ENCODE results near the gene PSMA4.

DNA sequence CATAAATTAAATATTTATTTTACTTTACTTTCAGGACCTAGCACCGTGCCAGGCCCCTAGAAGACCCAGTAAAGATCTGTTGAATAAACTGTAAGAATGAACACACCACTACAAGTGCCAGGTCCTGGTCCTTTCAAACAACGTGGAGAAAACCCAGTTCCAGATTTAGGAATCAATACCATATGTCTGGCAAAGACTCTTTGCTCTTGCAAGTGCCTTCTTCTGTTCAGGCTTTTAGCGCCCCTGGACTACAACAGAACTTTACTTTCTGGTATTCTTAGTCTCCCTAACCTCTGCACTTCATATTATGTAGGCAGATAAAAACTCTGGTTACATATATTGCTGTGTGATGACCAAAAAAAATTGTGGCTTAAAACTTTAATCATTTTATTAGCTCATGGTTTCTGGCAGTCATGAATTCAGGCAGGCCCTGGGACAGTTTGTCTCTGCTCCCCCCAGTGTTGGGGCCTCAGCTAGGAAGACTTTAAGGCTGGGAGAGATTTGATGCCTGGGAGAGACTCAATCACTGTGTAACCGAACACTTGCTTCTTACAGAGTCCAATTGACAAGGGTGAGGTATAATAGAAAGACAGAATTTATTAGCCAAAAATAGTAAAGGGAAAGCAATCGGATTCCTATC, 2.9 kb upstream of the PSMA4 start:
- no peak for TF ChIP-seq POLR2A (IDR thresholded peaks at IDR 0.05; ENCODE audit: borderline replicate concordance, extremely low read depth, insufficient read depth, insufficient read length)
- no peak for TF ChIP-seq TCF7L2 (IDR thresholded peaks at IDR 0.05; ENCODE audit: borderline replicate concordance, extremely low read depth, insufficient read depth, insufficient read length)
- TF ChIP-seq, protein P1, sequence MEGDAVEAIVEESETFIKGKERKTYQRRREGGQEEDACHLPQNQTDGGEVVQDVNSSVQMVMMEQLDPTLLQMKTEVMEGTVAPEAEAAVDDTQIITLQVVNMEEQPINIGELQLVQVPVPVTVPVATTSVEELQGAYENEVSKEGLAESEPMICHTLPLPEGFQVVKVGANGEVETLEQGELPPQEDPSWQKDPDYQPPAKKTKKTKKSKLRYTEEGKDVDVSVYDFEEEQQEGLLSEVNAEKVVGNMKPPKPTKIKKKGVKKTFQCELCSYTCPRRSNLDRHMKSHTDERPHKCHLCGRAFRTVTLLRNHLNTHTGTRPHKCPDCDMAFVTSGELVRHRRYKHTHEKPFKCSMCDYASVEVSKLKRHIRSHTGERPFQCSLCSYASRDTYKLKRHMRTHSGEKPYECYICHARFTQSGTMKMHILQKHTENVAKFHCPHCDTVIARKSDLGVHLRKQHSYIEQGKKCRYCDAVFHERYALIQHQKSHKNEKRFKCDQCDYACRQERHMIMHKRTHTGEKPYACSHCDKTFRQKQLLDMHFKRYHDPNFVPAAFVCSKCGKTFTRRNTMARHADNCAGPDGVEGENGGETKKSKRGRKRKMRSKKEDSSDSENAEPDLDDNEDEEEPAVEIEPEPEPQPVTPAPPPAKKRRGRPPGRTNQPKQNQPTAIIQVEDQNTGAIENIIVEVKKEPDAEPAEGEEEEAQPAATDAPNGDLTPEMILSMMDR (IDR thresholded peaks at IDR 0.05 in 2 of 3, conservative IDR thresholded peaks at IDR 0.05 in 1 of 3; ENCODE audit: borderline replicate concordance in 1 of 3, insufficient read depth in 1 of 3, low read depth in 2 of 3, low read length in 2 of 3), result no peak
- no peak for TF ChIP-seq POLR2AphosphoS5 (IDR thresholded peaks at IDR 0.05; ENCODE audit: low read depth, low read length)
- no peak for TF ChIP-seq SIN3A (IDR thresholded peaks at IDR 0.05; ENCODE audit: low read depth)
- TF ChIP-seq EZH2phosphoT487 (IDR thresholded peaks at IDR 0.05; ENCODE audit: borderline replicate concordance), result no peak
- TF ChIP-seq SP1 (IDR thresholded peaks at IDR 0.05; ENCODE audit: low read depth), result no peak
- TF ChIP-seq YY1 (IDR thresholded peaks at IDR 0.05; ENCODE audit: extremely low read depth, insufficient replicate concordance, low read depth, low read length), result no peak
- TF ChIP-seq JUND (IDR thresholded peaks at IDR 0.05), result no peak
- no peak for TF ChIP-seq RAD21 (IDR thresholded peaks at IDR 0.05; ENCODE audit: low read depth)
- no peak for TF ChIP-seq ZNF274 (IDR thresholded peaks at IDR 0.05; ENCODE audit: low read depth, low read length)
- TF ChIP-seq ELF1 (IDR thresholded peaks at IDR 0.05; ENCODE audit: borderline replicate concordance, low read depth), result no peak
- TF ChIP-seq, protein P2, sequence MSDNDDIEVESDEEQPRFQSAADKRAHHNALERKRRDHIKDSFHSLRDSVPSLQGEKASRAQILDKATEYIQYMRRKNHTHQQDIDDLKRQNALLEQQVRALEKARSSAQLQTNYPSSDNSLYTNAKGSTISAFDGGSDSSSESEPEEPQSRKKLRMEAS (IDR thresholded peaks at IDR 0.05), result no peak
- TF ChIP-seq, protein P3, sequence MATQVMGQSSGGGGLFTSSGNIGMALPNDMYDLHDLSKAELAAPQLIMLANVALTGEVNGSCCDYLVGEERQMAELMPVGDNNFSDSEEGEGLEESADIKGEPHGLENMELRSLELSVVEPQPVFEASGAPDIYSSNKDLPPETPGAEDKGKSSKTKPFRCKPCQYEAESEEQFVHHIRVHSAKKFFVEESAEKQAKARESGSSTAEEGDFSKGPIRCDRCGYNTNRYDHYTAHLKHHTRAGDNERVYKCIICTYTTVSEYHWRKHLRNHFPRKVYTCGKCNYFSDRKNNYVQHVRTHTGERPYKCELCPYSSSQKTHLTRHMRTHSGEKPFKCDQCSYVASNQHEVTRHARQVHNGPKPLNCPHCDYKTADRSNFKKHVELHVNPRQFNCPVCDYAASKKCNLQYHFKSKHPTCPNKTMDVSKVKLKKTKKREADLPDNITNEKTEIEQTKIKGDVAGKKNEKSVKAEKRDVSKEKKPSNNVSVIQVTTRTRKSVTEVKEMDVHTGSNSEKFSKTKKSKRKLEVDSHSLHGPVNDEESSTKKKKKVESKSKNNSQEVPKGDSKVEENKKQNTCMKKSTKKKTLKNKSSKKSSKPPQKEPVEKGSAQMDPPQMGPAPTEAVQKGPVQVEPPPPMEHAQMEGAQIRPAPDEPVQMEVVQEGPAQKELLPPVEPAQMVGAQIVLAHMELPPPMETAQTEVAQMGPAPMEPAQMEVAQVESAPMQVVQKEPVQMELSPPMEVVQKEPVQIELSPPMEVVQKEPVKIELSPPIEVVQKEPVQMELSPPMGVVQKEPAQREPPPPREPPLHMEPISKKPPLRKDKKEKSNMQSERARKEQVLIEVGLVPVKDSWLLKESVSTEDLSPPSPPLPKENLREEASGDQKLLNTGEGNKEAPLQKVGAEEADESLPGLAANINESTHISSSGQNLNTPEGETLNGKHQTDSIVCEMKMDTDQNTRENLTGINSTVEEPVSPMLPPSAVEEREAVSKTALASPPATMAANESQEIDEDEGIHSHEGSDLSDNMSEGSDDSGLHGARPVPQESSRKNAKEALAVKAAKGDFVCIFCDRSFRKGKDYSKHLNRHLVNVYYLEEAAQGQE (IDR thresholded peaks at IDR 0.05; ENCODE audit: low read depth), result no peak
